DOHH2 (cell line): ENCODE measurements around the gene MESD.

Experiments used
- H3F3A ChIP-seq: fragments of 200-600 bp; sonication (generic), shearing (Covaris generic); 2 replicates; pipeline ENCODE4 v1.6.0; 2016; ENCODE audit warnings: antibody characterized with exemption, mild to moderate bottlenecking; ENCODE audit not compliant: control insufficient read depth, insufficient read depth
- H3K27ac ChIP-seq: fragments of 200-600 bp; sonication (generic); 2 replicates; pipeline ENCODE4 v1.5.1; 2014; ENCODE audit warnings: low read depth, mild to moderate bottlenecking, low read length, moderate library complexity
- H3K27me3 ChIP-seq: fragments of 200-600 bp; sonication (generic); 2 replicates; pipeline ENCODE4 v1.6.1; 2014; ENCODE audit warnings: mild to moderate bottlenecking, low read length, mixed read lengths; ENCODE audit not compliant: control insufficient read depth
- H3K36me3 ChIP-seq: fragments of 200-600 bp; sonication (generic); 2 replicates; pipeline ENCODE4 v1.6.1; 2014; ENCODE audit warnings: mild to moderate bottlenecking, low read length, moderate library complexity, mixed read lengths; ENCODE audit not compliant: control insufficient read depth
- H3K4me1 ChIP-seq: fragments of 200-600 bp; sonication (generic); 2 replicates; pipeline ENCODE4 v1.6.1; 2014; ENCODE audit warnings: mild to moderate bottlenecking, low read length, mixed read lengths; ENCODE audit not compliant: control insufficient read depth
- H3K4me2 ChIP-seq: fragments of 200-600 bp; sonication (generic); 2 replicates; pipeline ENCODE4 v1.6.0; 2014; ENCODE audit warnings: mild to moderate bottlenecking, low read length, moderate library complexity
- H3K4me3 ChIP-seq: fragments of 200-600 bp; sonication (generic); 2 replicates; pipeline ENCODE4 v1.5.1; 2014; ENCODE audit warnings: mild to moderate bottlenecking, low read length, mixed read lengths
- H3K79me2 ChIP-seq: fragments of 200-600 bp; sonication (generic); 2 replicates; pipeline ENCODE4 v1.6.1; 2014; ENCODE audit warnings: mild to moderate bottlenecking, low read length, mixed read lengths; ENCODE audit not compliant: control insufficient read depth
- H3K9me2 ChIP-seq: fragments of 200-600 bp; sonication (generic); replicated peaks from 2 replicates; pipeline ENCODE4 v1.6.1; 2014; ENCODE audit warnings: mild to moderate bottlenecking, low read length, mixed read lengths; ENCODE audit not compliant: control insufficient read depth
- H3K9me3 ChIP-seq: fragments of 200-600 bp; sonication (generic); 2 replicates; pipeline ENCODE4 v1.6.1; 2014; ENCODE audit warnings: antibody characterized with exemption, low read length, mixed read lengths; ENCODE audit not compliant: control insufficient read depth, insufficient read depth
- H4K20me1 ChIP-seq: fragments of 200-600 bp; sonication (generic); 2 replicates; pipeline ENCODE4 v1.6.0; 2014; ENCODE audit warnings: low read depth, mild to moderate bottlenecking, antibody characterized with exemption, low read length, moderate library complexity; ENCODE audit not compliant: control insufficient read depth, insufficient read depth
- CTCF ChIP-seq: fragments of 200-600 bp; sonication (generic); IDR thresholded peaks from one replicate; pipeline ENCODE4 v1.5.1; 2014; ENCODE audit warnings: antibody characterized with exemption, mild to moderate bottlenecking, low read depth, low read length; ENCODE audit not compliant: poor library complexity, severe bottlenecking
- EZH2phosphoT487 ChIP-seq: fragments of 200-600 bp; sonication (generic); IDR thresholded peaks from 2 replicates; pipeline ENCODE4 v1.6.1; 2017; ENCODE audit warnings: borderline replicate concordance, mild to moderate bottlenecking, antibody characterized with exemption, low read length, moderate library complexity, mixed read lengths

Gene MESD

GRCh38 chr15:80992441-80992840 lies 2.8 kb upstream of the MESD start:
- TF ChIP-seq CTCF: no peak
- TF ChIP-seq EZH2phosphoT487: no peak
- Histone ChIP-seq H4K20me1 (no peaks in the 10 kb centered on the region; the same call in 1 of the 2 replicates), H3K4me3 (no peak overlapping the region)

GRCh38 chr15:80992006-80992405 lies 2.4 kb upstream of the MESD start:
- H3K79me2 ChIP-seq: peaks cover 26% of the 10 kb centered on the region
- no peaks in the 10 kb centered on the region for H3F3A ChIP-seq
- H3K4me2 ChIP-seq: no peak overlapping the region
- H3K27ac ChIP-seq: no peak overlapping the region
- peaks cover 3% of the 10 kb centered on the region; the same call in 1 of the 2 replicates for H3K9me3 ChIP-seq
- TF ChIP-seq CTCF (no peak), EZH2phosphoT487 (no peak)
- peaks cover 35% of the 10 kb centered on the region for H3K4me1 ChIP-seq
- H3K27me3 ChIP-seq: no peaks in the 10 kb centered on the region
- H3K9me2 ChIP-seq: no peaks in the 10 kb centered on the region
- peaks cover 2% of the 10 kb centered on the region; the same call in 1 of the 2 replicates for H4K20me1 ChIP-seq
- H3K36me3 ChIP-seq: peaks cover 10% of the 10 kb centered on the region
- H3K4me3 ChIP-seq: no peak overlapping the region

More at GRCh38 chr15:80992441-80992840, 2.8 kb upstream of the MESD start:
- no peaks in the 10 kb centered on the region for H3K27me3 ChIP-seq
- H3K36me3 ChIP-seq: peaks cover 8% of the 10 kb centered on the region
- no peaks in the 10 kb centered on the region for H3F3A ChIP-seq
- H3K4me1 ChIP-seq: peaks cover 32% of the 10 kb centered on the region
- H3K9me2 ChIP-seq: no peaks in the 10 kb centered on the region
- no peak overlapping the region for H3K27ac ChIP-seq
- peaks cover 22% of the 10 kb centered on the region for H3K79me2 ChIP-seq
- H3K9me3 ChIP-seq: peaks cover 3% of the 10 kb centered on the region; the same call in 1 of the 2 replicates
- no peak overlapping the region for H3K4me2 ChIP-seq

- Histone ChIP-seq H3K9me3 (peaks cover 2% of the 10 kb centered on the region; the same call in 1 of the 2 replicates), H3K36me3 (peaks cover 16% of the 10 kb centered on the region), H3K9me2 (no peaks in the 10 kb centered on the region), H3F3A (no peaks in the 10 kb centered on the region), H3K79me2 (peaks cover 32% of the 10 kb centered on the region), H3K27me3 (no peaks in the 10 kb centered on the region), H3K4me3 (no peak overlapping the region), H3K4me2 (no peak overlapping the region), H4K20me1 (peaks cover 4% of the 10 kb centered on the region; the same call in 1 of the 2 replicates), H3K4me1 (peaks cover 41% of the 10 kb centered on the region), H3K27ac (no peak overlapping the region)
- TF ChIP-seq CTCF (no peak), EZH2phosphoT487 (no peak)
These were observed 1.8 kb upstream of the MESD start for GRCh38 chr15:80991421-80991820.
